Stimulated activated CD8-positive, alpha-beta memory T cell treated with anti-CD3 and anti-CD28 coated beads, Interleukin-12 subunit alpha, Interleukin-12 subunit beta, amount 100 ng/mL, for 4 hours (primary cell): ENCODE results near the gene BET1L.
"Not testable (repeated sequence)": the region's sequence is repeated elsewhere in the genome, so short reads cannot be mapped to it uniquely, and the experiment has no call there.

Source experiments
- DNase-seq: peaks from one replicate; pipeline ENCODE4 v3.0.0-alpha.2; 2020; ENCODE audit warnings: low read depth

Gene BET1L

GRCh38 chr11:227824-228379, 20.7 kb upstream of the BET1L start:
- DNase-seq, result no peak

- no peak for DNase-seq
These were observed 18.7 kb upstream of the BET1L start for GRCh38 chr11:225734-226453.

- DNase-seq, result no peak
These were observed 17.2 kb upstream of the BET1L start for GRCh38 chr11:224424-224823.

GRCh38 chr11:223884-224283, 16.7 kb upstream of the BET1L start:
- DNase-seq, result no peak

- no peak for DNase-seq
These were observed 16.0 kb upstream of the BET1L start for GRCh38 chr11:223026-223789.

- no peak for DNase-seq
These were observed 15.0 kb upstream of the BET1L start for GRCh38 chr11:221998-222789.

- DNase-seq, result no peak
These were observed 14.3 kb upstream of the BET1L start for GRCh38 chr11:221539-221938.

GRCh38 chr11:220641-221215, 13.5 kb upstream of the BET1L start:
- DNase-seq, result not testable (repeated sequence)

GRCh38 chr11:218815-219593, 11.8 kb upstream of the BET1L start:
- DNase-seq, result no peak

GRCh38 chr11:217704-218103, 10.5 kb upstream of the BET1L start:
- DNase-seq, result no peak

- DNase-seq, result no peak
These were observed 9.1 kb upstream of the BET1L start for GRCh38 chr11:216081-216974.

- no peak for DNase-seq
These were observed 8.4 kb upstream of the BET1L start for GRCh38 chr11:215581-216037.

GRCh38 chr11:214083-214482, 6.9 kb upstream of the BET1L start:
- no peak for DNase-seq

- DNase-seq, result no peak
These were observed 5.9 kb upstream of the BET1L start for GRCh38 chr11:213111-213510.

GRCh38 chr11:212150-213100, 5.2 kb upstream of the BET1L start:
- DNase-seq, result no peak

GRCh38 chr11:211741-212140, 4.5 kb upstream of the BET1L start:
- DNase-seq, result no peak

GRCh38 chr11:211295-211694, 4.1 kb upstream of the BET1L start:
- DNase-seq, result no peak

- no peak for DNase-seq
These were observed 3.6 kb upstream of the BET1L start for GRCh38 chr11:210803-211180.
